Bronchial epithelial cell (primary cell): Measurements from ENCODE around the gene ST6GALNAC6. TPM values are rescaled to one million over a fixed set of nuclear protein-coding genes. Genes with fewer than 3 reads are reported as not detected.
A peak's percentile ranks its signal among the peaks of the same experiment; 100 is the strongest.

Experiments
- DNase-seq: peaks from one replicate; pipeline ENCODE4 v3.0.0-alpha.2; 2010; ENCODE audit warnings: low read depth
- FAIRE-seq: peaks from 2 replicates; lab custom pipeline; 2011; peaks lifted over from hg19 to GRCh38; lab: Jason Lieb, UNC
- H3K27me3 ChIP-seq: 2 replicates; pipeline ENCODE4 v1.5.1; 2011; ENCODE audit warnings: low read length; ENCODE audit not compliant: control insufficient read depth, insufficient read depth
- H3K36me3 ChIP-seq: 2 replicates; pipeline ENCODE4 v1.5.1; 2011; ENCODE audit warnings: low read length; ENCODE audit not compliant: control insufficient read depth, insufficient read depth
- H3K4me3 ChIP-seq: 2 replicates; pipeline ENCODE4 v1.5.1; 2011; ENCODE audit warnings: mild to moderate bottlenecking, low read depth, low read length, control low read depth
- CTCF ChIP-seq: IDR thresholded peaks from 2 replicates; pipeline ENCODE4 v1.5.1; 2011; ENCODE audit warnings: mild to moderate bottlenecking, moderate library complexity, low read length, control low read depth, inconsistent platforms; ENCODE audit not compliant: insufficient read depth, severe bottlenecking
- total RNA-seq: library from RNA; depleted of rRNA; stranded (reverse); fragments of >200 nt; gene quantifications from 2 replicates; pipeline ENCODE4 v1.2.1, GENCODE V29; 2014

The ST6GALNAC6 gene
- total RNA-seq, 1 donor from 2014 or later, result 18.4 TPM

DNA sequence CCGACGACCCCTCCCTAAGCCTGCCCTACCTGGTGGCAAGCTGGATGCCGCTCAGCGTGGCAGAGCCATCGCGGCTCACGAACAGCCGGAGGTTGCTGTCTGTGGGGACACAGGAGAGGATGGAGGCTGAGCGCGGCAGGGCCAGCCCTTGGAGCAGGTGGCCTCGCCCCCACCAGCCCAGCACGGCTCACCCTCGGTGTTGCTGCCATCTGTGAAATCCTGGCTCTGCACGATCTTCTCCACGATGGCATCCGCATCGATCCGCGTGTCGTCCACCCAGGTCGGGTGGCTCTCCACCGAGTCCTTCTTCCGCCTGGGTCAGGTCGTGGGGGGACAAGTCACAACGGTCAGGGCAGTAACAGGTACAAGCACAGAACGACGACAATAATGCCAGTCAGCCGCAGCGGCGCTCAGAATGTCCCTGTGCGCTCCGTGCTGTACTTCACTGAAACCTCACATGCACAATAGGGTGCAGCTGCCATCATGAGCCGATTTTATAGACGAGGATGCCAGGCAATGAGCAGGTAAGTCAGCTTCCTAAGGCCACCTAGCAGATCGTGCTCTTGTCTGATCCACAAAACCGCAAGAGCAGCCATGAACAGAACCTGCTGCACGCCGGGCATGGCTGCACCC is 45.3 kb upstream of the ST6GALNAC6 start:
- H3K4me3 ChIP-seq, result no peak overlapping the region
- DNase-seq (no peak), FAIRE-seq (no peak)
- peaks cover 32% of the 10 kb centered on the region for H3K36me3 ChIP-seq
- no peak for TF ChIP-seq CTCF
- no peaks in the 10 kb centered on the region for H3K27me3 ChIP-seq

DNA sequence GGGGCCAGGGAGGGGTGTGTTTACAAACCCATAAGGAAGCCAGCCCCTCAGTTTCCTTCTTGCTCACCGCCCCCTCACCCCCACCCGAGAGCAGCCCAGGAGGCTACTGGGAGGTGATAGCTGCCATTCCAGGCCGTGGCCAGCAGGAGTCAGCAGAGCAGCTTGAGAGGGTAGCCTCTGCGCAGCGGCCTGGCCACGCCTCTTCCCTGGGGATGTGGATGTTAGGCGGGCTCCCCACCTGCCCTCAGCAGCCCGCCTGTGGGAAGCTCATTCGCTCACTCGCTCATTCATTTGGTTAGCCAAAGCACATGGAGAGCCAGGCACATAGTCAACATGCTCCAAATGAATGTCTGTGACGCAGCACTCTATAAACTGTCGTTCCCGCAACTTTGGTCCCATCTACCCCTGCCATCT is 44.3 kb upstream of the ST6GALNAC6 start:
- DNase-seq (peak; percentile 58), FAIRE-seq (no peak)
- Histone ChIP-seq H3K36me3 (peaks cover 32% of the 10 kb centered on the region), H3K4me3 (no peak overlapping the region), H3K27me3 (no peaks in the 10 kb centered on the region)
- peak; percentile 91 for TF ChIP-seq CTCF

GRCh38 chr9:127943011-127943662 is 43.7 kb upstream of the ST6GALNAC6 start:
- no peak for DNase-seq
- no peak for FAIRE-seq
- Histone ChIP-seq H3K36me3 (peaks cover 32% of the 10 kb centered on the region), H3K27me3 (no peaks in the 10 kb centered on the region), H3K4me3 (no peak overlapping the region)
- no peak for TF ChIP-seq CTCF

DNA sequence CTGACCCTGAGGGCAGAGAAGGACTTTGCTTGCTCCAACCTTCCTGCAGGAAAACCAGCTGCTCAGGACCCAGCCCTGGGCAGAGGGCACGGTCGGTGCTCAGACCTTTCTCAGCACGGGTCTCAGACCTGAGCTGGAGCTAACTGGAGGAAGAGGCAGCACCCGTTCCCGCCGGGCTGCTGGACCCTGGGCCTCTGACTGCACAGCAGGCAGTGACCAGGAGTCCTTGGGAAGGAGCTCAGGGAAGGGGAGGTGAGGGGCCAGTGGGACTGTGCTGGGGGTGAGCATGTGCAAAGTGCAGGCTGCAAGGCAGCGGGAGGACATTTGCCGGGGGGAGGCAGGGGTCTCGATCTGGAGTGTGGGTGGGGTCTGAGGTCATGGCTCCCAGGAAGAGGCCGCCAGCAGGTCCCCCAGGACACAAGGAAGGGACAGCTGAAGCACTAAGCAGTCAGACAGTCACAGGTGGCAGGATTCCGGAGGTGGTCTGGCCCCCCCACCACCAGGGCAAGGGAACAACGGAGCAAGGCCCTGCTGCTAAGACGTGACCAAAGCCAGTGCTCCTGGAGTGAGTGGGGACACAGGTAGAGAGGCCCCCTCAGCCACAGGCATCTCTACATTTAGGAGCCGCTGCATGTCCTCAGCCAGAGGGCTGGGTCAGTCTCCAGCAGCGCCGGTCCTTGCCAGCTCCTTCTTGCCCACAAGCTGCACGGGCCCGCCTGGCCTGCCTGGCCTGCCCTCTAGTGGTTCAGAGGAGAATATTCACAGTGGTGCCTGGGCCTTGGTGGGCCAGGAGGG is 43.0 kb upstream of the ST6GALNAC6 start:
- Histone ChIP-seq H3K36me3 (peaks cover 30% of the 10 kb centered on the region), H3K27me3 (no peaks in the 10 kb centered on the region), H3K4me3 (no peak overlapping the region)
- TF ChIP-seq CTCF, result peak; percentile 86
- FAIRE-seq (no peak), DNase-seq (no peak)

DNA sequence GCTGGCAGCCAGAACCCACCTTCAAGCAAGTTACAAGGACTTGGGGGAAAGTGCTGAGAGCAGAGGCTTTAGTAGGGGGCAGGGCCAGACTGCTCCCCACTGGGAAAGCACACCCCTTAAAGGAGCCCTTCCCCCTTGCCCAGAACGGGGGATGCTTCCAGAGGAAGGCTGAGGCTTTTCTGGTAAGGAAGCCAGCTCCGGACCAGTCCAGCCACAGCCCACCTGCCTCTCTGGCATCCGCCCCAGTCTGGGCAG is 42.5 kb upstream of the ST6GALNAC6 start:
- Histone ChIP-seq H3K27me3 (no peaks in the 10 kb centered on the region), H3K36me3 (peaks cover 30% of the 10 kb centered on the region), H3K4me3 (no peak overlapping the region)
- no peak for TF ChIP-seq CTCF
- no peak for DNase-seq
- FAIRE-seq, result no peak
